GM15510 (cell line): ENCODE measurements around the gene SPTBN4.

Experiments
- POLR2A ChIP-seq: IDR thresholded peaks from 3 replicates; pipeline ENCODE4 v1.6.1; 2011; ENCODE audit warnings: borderline replicate concordance; ENCODE audit not compliant: insufficient read length; ENCODE audit errors: extremely low read depth

The SPTBN4 gene

DNA sequence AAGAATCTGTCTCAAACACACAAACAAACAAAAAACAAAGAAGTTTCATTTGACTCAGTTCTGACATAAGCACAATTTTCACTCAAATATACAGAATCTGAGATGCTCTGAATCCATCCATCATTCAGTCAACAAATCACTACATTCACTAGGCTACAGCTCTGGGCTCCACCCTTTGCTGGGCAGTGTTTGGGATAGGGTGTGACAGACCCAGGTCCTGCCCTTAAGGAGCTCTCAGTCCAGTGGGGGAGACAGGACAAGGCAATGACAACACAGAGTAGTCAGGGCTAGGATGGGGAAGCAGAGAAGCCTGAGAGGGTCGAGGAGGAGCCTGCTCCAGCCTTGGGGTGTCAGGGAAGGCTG lies 45.3 kb downstream of the SPTBN4 start:
- no peak for TF ChIP-seq POLR2A

DNA sequence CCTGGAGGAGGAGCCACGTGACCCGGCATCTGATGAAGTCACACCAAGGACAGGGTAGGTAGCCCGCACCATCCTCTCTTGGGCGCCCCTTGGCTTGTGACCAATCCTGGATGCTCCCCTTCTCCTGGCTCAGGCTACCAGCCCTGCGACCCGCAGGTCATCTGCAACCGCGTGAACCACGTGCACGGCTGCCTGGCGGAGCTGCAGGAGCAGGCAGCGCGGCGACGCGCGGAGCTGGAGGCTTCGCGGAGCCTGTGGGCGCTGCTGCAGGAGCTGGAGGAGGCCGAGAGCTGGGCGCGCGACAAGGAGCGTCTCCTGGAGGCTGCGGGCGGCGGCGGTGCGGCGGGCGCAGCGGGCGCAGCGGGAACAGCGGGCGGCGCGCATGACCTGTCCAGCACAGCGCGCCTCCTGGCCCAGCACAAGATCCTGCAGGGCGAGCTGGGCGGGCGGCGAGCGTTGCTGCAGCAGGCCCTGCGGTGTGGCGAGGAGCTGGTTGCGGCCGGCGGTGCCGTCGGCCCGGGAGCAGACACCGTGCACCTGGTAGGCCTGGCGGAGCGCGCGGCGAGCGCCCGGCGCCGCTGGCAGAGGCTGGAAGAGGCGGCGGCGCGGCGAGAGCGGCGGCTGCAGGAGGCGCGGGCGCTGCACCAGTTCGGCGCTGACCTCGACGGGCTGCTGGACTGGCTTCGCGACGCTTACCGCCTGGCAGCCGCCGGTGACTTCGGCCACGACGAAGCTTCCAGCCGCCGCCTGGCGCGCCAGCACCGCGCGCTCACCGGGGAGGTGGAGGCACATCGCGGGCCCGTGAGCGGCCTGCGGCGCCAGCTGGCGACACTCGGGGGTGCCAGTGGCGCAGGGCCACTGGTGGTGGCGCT lies 45.9 kb downstream of the SPTBN4 start:
- no peak for TF ChIP-seq POLR2A

GRCh38 chr19:40513345-40513678 lies 46.5 kb downstream of the SPTBN4 start:
- TF ChIP-seq POLR2A: no peak

DNA sequence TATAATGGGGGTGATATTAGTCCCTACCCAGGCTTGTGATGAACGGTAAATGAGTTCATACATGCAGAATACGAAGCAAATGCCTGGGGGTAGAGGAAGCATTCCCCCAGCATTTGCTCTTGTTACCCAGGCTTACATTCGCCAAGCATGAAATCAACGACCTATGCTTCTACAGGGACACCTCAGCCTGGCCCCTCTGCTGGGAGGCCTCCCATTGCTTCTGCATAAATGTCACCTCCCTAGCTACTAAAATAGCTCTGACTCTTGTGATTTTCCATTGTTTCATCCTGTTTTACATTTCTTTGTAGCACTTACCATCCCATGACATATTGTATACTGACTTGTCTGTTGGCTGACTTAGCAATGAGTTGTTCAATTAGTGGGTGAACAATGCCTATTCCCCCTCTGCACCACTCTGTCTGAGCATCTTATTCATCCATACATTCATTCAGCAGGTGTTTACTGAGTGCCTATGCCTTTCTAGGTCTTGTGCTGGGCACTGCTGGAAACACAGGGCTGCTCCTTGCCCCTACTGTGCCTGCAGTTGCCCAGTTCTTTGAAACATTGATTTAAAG lies 47.0 kb downstream of the SPTBN4 start:
- no peak for TF ChIP-seq POLR2A

DNA sequence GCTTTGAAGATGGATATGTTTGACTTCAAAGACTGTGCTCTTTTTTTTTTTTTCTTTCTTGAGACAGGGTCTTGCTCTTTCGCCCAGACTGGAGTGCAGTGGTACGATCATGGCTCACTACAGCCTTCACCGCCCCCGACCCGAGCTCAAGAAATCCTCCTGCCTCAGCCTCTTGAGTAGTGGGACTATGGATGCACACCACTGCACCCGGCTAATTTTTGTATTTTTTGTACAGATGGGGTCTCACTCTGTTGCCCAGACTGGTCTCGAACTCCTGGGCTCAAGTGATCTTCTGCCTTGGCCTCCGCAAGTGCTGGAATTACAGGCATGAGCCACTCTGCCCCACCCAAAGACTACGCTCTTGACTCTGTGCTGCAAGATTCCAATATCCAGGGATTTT lies 50.4 kb downstream of the SPTBN4 start:
- no peak for TF ChIP-seq POLR2A

GRCh38 chr19:40519352-40520322 lies 52.8 kb downstream of the SPTBN4 start:
- no peak for TF ChIP-seq POLR2A

DNA sequence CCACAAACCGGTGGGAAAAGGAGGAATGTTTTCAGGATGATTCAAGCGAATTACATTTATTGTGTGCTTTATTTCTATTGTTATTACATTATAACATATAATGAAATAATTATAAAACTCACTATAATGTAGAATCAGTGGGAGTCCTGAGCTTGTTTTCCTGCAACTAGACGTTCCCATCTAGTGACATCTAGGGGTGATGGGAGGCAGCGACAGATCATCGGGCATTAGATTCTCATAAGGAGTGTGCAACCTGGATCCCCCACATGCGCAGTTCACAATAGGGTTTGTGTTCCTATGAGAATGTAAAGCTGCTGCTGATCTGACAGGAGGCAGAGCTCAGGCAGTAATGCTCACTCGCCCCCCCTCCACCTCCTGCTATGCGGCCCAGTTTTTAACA lies 54.5 kb downstream of the SPTBN4 start:
- TF ChIP-seq POLR2A: no peak

DNA sequence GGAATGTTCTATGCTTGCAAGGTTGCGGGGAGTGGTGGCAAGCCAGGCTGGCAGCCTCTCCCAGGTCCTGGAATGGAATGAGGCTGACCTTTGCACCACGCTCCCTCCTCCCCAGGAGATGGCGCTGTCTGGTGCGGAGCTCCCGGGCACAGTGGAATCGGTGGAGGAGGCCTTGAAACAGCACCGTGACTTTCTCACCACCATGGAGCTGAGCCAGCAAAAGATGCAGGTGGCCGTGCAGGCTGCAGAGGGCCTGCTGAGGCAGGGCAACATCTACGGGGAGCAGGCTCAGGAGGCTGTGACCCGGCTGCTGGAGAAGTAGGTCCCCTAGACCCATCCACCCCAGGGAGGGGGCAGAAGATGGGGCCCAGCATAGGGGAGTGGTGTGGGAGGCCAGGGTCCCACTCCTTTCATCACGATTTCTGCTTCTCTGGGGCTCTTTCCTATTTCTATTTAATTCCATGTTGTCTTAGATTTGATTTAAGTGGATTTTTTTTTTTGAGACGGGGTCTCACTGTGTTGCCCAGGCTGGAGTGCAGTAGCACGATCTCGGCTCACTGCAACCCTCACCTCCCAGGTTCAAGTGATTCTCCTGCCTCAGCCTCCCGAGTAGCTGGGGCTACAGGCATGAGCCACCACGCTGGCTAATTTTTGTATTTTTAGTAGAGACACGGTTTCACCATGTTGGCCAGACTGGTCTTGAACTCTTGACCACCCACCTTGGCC lies 56.7 kb downstream of the SPTBN4 start:
- no peak for TF ChIP-seq POLR2A

- TF ChIP-seq POLR2A: no peak
Observed at GRCh38 chr19:40524133-40524549, 57.3 kb downstream of the SPTBN4 start.

GRCh38 chr19:40524655-40525054 lies 57.9 kb downstream of the SPTBN4 start:
- no peak for TF ChIP-seq POLR2A

GRCh38 chr19:40525234-40526051 lies 58.6 kb downstream of the SPTBN4 start:
- no peak for TF ChIP-seq POLR2A

DNA sequence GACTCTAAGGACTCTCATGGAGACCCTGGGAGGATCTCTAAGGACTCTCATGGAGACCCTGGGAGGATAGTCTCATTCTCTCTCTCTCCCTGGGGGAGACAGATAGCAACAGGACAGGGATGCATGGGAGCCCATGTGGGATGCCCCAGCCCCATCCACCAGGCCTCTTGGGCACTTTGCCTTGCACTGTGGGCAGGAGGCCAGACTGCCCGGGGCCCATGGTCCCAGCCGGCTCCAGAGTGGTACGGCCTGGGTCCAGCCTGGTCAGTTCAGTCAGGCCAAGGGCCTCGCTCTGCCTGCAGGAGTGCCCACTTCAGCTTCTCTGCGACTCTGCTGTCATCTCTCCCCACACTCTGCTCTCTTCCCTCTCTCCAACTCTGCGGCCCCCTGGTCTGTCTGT lies 61.3 kb downstream of the SPTBN4 start:
- TF ChIP-seq POLR2A: no peak

- TF ChIP-seq POLR2A: no peak
Observed at GRCh38 chr19:40528533-40529092, 61.8 kb downstream of the SPTBN4 start.
